ENCODE results near the gene EPHA10.

The EPHA10 gene

DNA sequence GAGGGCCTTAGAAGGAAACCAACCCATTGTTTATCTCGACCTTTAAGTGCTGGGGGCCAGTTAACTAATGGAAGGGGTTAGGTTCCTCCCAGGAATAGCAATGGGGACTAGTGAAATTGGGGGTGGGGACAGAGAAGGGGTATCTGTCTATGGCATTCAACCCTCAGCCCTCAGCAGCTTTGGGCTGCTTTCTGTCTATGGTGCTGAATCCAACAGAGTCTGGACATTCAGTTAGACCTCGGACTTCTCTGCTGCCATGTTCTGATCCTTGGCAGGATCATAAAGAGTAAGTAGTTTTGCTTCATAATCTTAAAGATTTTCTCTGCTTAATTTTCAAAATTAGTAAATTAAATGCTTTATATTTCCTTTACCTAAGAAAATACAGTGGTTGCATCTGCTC, 2.6 kb upstream of the EPHA10 start:
- Histone ChIP-seq H3K4me1 (ENCODE audit: control insufficient read depth in 1 of 2, insufficient read depth in 2 of 2, low read length in 2 of 2) (no peaks in the 10 kb centered on the region), H3K9me3 (ENCODE audit: control insufficient read depth in 1 of 2, low read length in 2 of 2) (no peaks in the 10 kb centered on the region), H3K27ac (ENCODE audit: low read depth, low read length) (no peak overlapping the region), H3K4me3 (ENCODE audit: low read depth in 1 of 2, low read length in 2 of 2) (no peak overlapping the region), H3K36me3 (ENCODE audit: control insufficient read depth in 1 of 2, insufficient read depth in 2 of 2, low read length in 2 of 2) (no peaks in the 10 kb centered on the region), H3K9ac (ENCODE audit: low read depth in 1 of 2, low read length in 2 of 2) (no peak overlapping the region), H3K27me3 (ENCODE audit: control insufficient read depth in 1 of 2, insufficient read depth in 2 of 2, low read length in 2 of 2) (peaks cover 35 to 58% of the 10 kb centered on the region in 2 donors)

DNA sequence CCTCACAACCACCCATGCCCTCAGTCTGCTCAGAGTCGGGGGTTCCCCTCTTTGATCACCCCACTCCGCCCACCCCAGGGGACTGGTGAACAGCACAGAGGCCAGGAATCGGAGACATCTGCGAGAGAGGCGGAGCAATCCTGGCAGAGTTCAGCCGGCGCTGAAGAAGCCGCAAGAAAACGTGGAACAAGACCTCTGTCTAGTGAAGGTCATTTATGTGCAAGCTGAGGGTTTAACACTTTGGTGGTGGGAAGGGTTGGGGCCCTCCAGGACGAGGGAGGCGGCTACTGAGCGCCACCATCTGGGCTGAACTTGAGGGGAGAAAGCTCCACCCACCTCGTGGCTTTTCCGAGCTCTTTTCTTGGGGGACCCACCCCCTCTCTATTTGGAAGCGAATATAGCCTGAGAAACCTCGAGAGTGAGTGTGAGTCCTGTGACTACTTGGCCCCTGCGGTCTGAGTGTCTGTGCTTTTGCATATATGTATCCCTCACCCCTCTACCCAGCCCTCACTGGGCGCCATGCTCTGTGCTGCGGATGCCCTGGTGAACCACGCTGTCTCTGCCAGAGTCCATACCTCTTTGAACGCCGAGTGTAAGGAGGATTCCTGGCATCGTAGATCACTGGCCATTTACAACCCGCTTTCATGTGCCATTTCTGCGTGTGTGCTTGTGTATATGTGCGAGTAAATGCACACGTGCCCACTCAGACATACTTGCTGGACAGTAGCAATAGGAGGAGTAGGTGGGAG, 1.2 kb upstream of the EPHA10 start:
- Histone ChIP-seq H3K36me3 (ENCODE audit: control insufficient read depth in 1 of 2, insufficient read depth in 2 of 2, low read length in 2 of 2) (no peaks in the 10 kb centered on the region), H3K4me3 (ENCODE audit: low read depth in 1 of 2, low read length in 2 of 2) (peak overlapping the region; percentile 21 to 29), H3K4me1 (ENCODE audit: control insufficient read depth in 1 of 2, insufficient read depth in 2 of 2, low read length in 2 of 2) (no peaks in the 10 kb centered on the region), H3K9me3 (ENCODE audit: control insufficient read depth in 1 of 2, low read length in 2 of 2) (no peaks in the 10 kb centered on the region), H3K9ac (ENCODE audit: low read depth in 1 of 2, low read length in 2 of 2) (no peak overlapping the region), H3K27ac (ENCODE audit: low read depth, low read length) (no peak overlapping the region), H3K27me3 (ENCODE audit: control insufficient read depth in 1 of 2, insufficient read depth in 2 of 2, low read length in 2 of 2) (peaks cover 35 to 61% of the 10 kb centered on the region in 2 donors)

GRCh38 chr1:37764414-37764825, 500 bp downstream of the EPHA10 start:
- peaks cover 35 to 62% of the 10 kb centered on the region in 2 donors for H3K27me3 ChIP-seq (ENCODE audit: control insufficient read depth in 1 of 2, insufficient read depth in 2 of 2, low read length in 2 of 2)
- H3K9ac ChIP-seq (ENCODE audit: low read depth in 1 of 2, low read length in 2 of 2), result no peak overlapping the region
- H3K27ac ChIP-seq (ENCODE audit: low read depth, low read length), result no peak overlapping the region

GRCh38 chr1:37763791-37764413, 1.0 kb downstream of the EPHA10 start:
- H3K9me3 ChIP-seq (ENCODE audit: control insufficient read depth in 1 of 2, low read length in 2 of 2), result no peaks in the 10 kb centered on the region
- no peaks in the 10 kb centered on the region for H3K36me3 ChIP-seq (ENCODE audit: control insufficient read depth in 1 of 2, insufficient read depth in 2 of 2, low read length in 2 of 2)
- H3K9ac ChIP-seq (ENCODE audit: low read depth in 1 of 2, low read length in 2 of 2), result no peak overlapping the region
- no peak overlapping the region for H3K4me3 ChIP-seq (ENCODE audit: low read depth in 1 of 2, low read length in 2 of 2)
- no peak overlapping the region for H3K27ac ChIP-seq (ENCODE audit: low read depth, low read length)
- H3K4me1 ChIP-seq (ENCODE audit: control insufficient read depth in 1 of 2, insufficient read depth in 2 of 2, low read length in 2 of 2), result no peaks in the 10 kb centered on the region
- H3K27me3 ChIP-seq (ENCODE audit: control insufficient read depth in 1 of 2, insufficient read depth in 2 of 2, low read length in 2 of 2), result peaks cover 38 to 59% of the 10 kb centered on the region in 2 donors

More at GRCh38 chr1:37764414-37764825, 500 bp downstream of the EPHA10 start:
- Histone ChIP-seq H3K4me3 (ENCODE audit: low read depth in 1 of 2, low read length in 2 of 2) (no peak overlapping the region), H3K9me3 (ENCODE audit: control insufficient read depth in 1 of 2, low read length in 2 of 2) (no peaks in the 10 kb centered on the region), H3K4me1 (ENCODE audit: control insufficient read depth in 1 of 2, insufficient read depth in 2 of 2, low read length in 2 of 2) (no peaks in the 10 kb centered on the region), H3K36me3 (ENCODE audit: control insufficient read depth in 1 of 2, insufficient read depth in 2 of 2, low read length in 2 of 2) (no peaks in the 10 kb centered on the region)

GRCh38 chr1:37762516-37762915, 2.4 kb downstream of the EPHA10 start:
- no peaks in the 10 kb centered on the region for H3K4me1 ChIP-seq (ENCODE audit: control insufficient read depth in 1 of 2, insufficient read depth in 2 of 2, low read length in 2 of 2)
- no peaks in the 10 kb centered on the region for H3K9me3 ChIP-seq (ENCODE audit: control insufficient read depth in 1 of 2, low read length in 2 of 2)
- peaks cover 45 to 53% of the 10 kb centered on the region in 2 donors for H3K27me3 ChIP-seq (ENCODE audit: control insufficient read depth in 1 of 2, insufficient read depth in 2 of 2, low read length in 2 of 2)
- H3K27ac ChIP-seq (ENCODE audit: low read depth, low read length), result no peak overlapping the region
- no peak overlapping the region for H3K4me3 ChIP-seq (ENCODE audit: low read depth in 1 of 2, low read length in 2 of 2)
- no peaks in the 10 kb centered on the region for H3K36me3 ChIP-seq (ENCODE audit: control insufficient read depth in 1 of 2, insufficient read depth in 2 of 2, low read length in 2 of 2)
- no peak overlapping the region for H3K9ac ChIP-seq (ENCODE audit: low read depth in 1 of 2, low read length in 2 of 2)

GRCh38 chr1:37761416-37762095, 3.4 kb downstream of the EPHA10 start:
- no peak overlapping the region for H3K9ac ChIP-seq (ENCODE audit: low read depth in 1 of 2, low read length in 2 of 2)
- no peaks in the 10 kb centered on the region for H3K36me3 ChIP-seq (ENCODE audit: control insufficient read depth in 1 of 2, insufficient read depth in 2 of 2, low read length in 2 of 2)
- peaks cover 36 to 46% of the 10 kb centered on the region in 2 donors for H3K27me3 ChIP-seq (ENCODE audit: control insufficient read depth in 1 of 2, insufficient read depth in 2 of 2, low read length in 2 of 2)
- no peak overlapping the region for H3K27ac ChIP-seq (ENCODE audit: low read depth, low read length)
- no peak overlapping the region for H3K4me3 ChIP-seq (ENCODE audit: low read depth in 1 of 2, low read length in 2 of 2)
- no peaks in the 10 kb centered on the region for H3K4me1 ChIP-seq (ENCODE audit: control insufficient read depth in 1 of 2, insufficient read depth in 2 of 2, low read length in 2 of 2)
- H3K9me3 ChIP-seq (ENCODE audit: control insufficient read depth in 1 of 2, low read length in 2 of 2), result no peaks in the 10 kb centered on the region

DNA sequence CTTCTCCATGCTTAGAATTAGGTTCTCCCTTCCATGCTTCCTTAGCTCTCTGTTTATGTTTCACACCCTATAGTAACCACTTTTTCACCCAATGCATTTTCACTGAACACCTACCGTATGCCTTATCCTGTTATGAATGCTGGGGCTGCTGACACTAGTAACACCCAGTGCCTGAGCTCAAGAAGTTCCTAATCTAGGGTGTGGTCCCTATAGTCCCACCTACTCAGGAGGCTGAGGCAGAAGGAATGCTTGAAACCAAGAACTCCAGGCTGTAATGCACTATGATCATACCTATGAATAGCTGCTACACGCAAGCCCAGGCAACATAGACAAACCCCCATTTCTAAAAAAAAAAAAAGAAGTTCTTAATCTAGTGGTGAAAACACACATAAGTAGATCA, 5.5 kb downstream of the EPHA10 start:
- Histone ChIP-seq H3K9ac (ENCODE audit: low read depth in 1 of 2, low read length in 2 of 2) (no peak overlapping the region), H3K27ac (ENCODE audit: low read depth, low read length) (no peak overlapping the region), H3K27me3 (ENCODE audit: control insufficient read depth in 1 of 2, insufficient read depth in 2 of 2, low read length in 2 of 2) (peaks cover 19 to 36% of the 10 kb centered on the region in 2 donors), H3K4me3 (ENCODE audit: low read depth in 1 of 2, low read length in 2 of 2) (no peak overlapping the region), H3K4me1 (ENCODE audit: control insufficient read depth in 1 of 2, insufficient read depth in 2 of 2, low read length in 2 of 2) (no peaks in the 10 kb centered on the region), H3K36me3 (ENCODE audit: control insufficient read depth in 1 of 2, insufficient read depth in 2 of 2, low read length in 2 of 2) (no peaks in the 10 kb centered on the region), H3K9me3 (ENCODE audit: control insufficient read depth in 1 of 2, low read length in 2 of 2) (no peaks in the 10 kb centered on the region)

- H3K9ac ChIP-seq (ENCODE audit: low read depth in 1 of 2, low read length in 2 of 2), result no peak overlapping the region
- no peak overlapping the region for H3K4me3 ChIP-seq (ENCODE audit: low read depth in 1 of 2, low read length in 2 of 2)
- peaks cover 29 to 31% of the 10 kb centered on the region in 2 donors for H3K27me3 ChIP-seq (ENCODE audit: control insufficient read depth in 1 of 2, insufficient read depth in 2 of 2, low read length in 2 of 2)
- H3K36me3 ChIP-seq (ENCODE audit: control insufficient read depth in 1 of 2, insufficient read depth in 2 of 2, low read length in 2 of 2), result no peaks in the 10 kb centered on the region
- no peak overlapping the region for H3K27ac ChIP-seq (ENCODE audit: low read depth, low read length)
- no peaks in the 10 kb centered on the region for H3K9me3 ChIP-seq (ENCODE audit: control insufficient read depth in 1 of 2, low read length in 2 of 2)
- H3K4me1 ChIP-seq (ENCODE audit: control insufficient read depth in 1 of 2, insufficient read depth in 2 of 2, low read length in 2 of 2), result peaks cover 0 to 6% of the 10 kb centered on the region in 2 donors
These were observed 8.9 kb downstream of the EPHA10 start for GRCh38 chr1:37755951-37756560.

DNA sequence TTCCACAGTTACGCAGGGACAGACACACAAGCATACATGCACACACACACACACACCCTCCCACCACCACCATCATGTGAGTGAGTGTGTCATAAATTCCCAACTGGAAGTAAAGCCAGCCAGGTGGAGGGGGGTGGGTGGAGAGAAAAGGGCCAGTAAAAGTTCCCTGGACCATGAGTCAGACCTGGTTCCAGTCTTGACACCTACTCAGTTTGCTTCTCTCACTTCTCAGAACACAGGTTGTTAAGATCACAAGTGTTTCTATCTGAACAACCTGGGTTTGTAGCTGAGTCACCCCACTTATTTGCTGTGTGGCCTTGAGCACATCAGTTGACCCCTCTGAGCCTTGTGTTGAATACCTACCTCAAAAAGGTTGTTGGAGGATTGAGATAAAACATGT, 9.6 kb downstream of the EPHA10 start:
- H3K27ac ChIP-seq (ENCODE audit: low read depth, low read length), result no peak overlapping the region
- peaks cover 28 to 29% of the 10 kb centered on the region in 2 donors for H3K27me3 ChIP-seq (ENCODE audit: control insufficient read depth in 1 of 2, insufficient read depth in 2 of 2, low read length in 2 of 2)
- no peak overlapping the region for H3K4me3 ChIP-seq (ENCODE audit: low read depth in 1 of 2, low read length in 2 of 2)

More for the DNA sequence above, 9.6 kb downstream of the EPHA10 start:
- peaks cover 0 to 6% of the 10 kb centered on the region in 2 donors for H3K4me1 ChIP-seq (ENCODE audit: control insufficient read depth in 1 of 2, insufficient read depth in 2 of 2, low read length in 2 of 2)
- H3K9me3 ChIP-seq (ENCODE audit: control insufficient read depth in 1 of 2, low read length in 2 of 2), result no peaks in the 10 kb centered on the region
- no peak overlapping the region for H3K9ac ChIP-seq (ENCODE audit: low read depth in 1 of 2, low read length in 2 of 2)
- H3K36me3 ChIP-seq (ENCODE audit: control insufficient read depth in 1 of 2, insufficient read depth in 2 of 2, low read length in 2 of 2), result no peaks in the 10 kb centered on the region
